Upper lobe of left lung (tissue), 6 donors: Measurements from ENCODE around the gene PPP1CC. TPM values are rescaled to one million over a fixed set of nuclear protein-coding genes. Genes with fewer than 3 reads are reported as not detected.
A peak's percentile ranks its signal among the peaks of the same experiment; 100 is the strongest.

Experiments
- ATAC-seq, 2 donors: fragments of 200-7000 bp; cut with Tn5 transposase; one replicate each; pipeline ENCODE4 v1.9.1; 2022; ENCODE audit warnings: mild to moderate bottlenecking in 2 of 2, moderate library complexity in 2 of 2; ENCODE audit not compliant: low FRiP score in 2 of 2
- DNase-seq, 2 donors: peaks; one replicate each; pipeline ENCODE4 v3.0.0-alpha.2; 2019 to 2020
- H3K27ac ChIP-seq, 4 donors: fragments of 200-600 bp; sonication (generic); one replicate each; pipeline ENCODE4 v1.5.1; 2016 to 2019
- H3K27me3 ChIP-seq, 4 donors: fragments of 200-600 bp; sonication (generic); one replicate each; pipeline ENCODE4 v1.5.1; 2017 to 2019
- H3K36me3 ChIP-seq, 4 donors: fragments of 200-600 bp; sonication (generic); one replicate each; pipeline ENCODE4 v1.5.1; 2016 to 2019
- H3K4me1 ChIP-seq, 4 donors: fragments of 200-600 bp; sonication (generic); one replicate each; pipeline ENCODE4 v1.5.1; 2018 to 2019
- H3K4me3 ChIP-seq, 4 donors: fragments of 200-600 bp; sonication (generic); one replicate each; pipeline ENCODE4 v1.5.1; 2017 to 2019; ENCODE audit warnings: mild to moderate bottlenecking in 2 of 4, moderate library complexity in 1 of 4
- H3K9me3 ChIP-seq, 4 donors: fragments of 200-600 bp; sonication (generic); one replicate each; pipeline ENCODE4 v1.5.1; 2018 to 2019
- EP300 ChIP-seq, 4 donors: sonication (generic); formaldehyde crosslinking; IDR thresholded peaks; one replicate each; pipeline ENCODE4 v1.5.1; 2017; ENCODE audit warnings: antibody characterized with exemption in 4 of 4, control low read depth in 2 of 4
- POLR2A ChIP-seq, 4 donors: fragments of 450-650 bp; IDR thresholded peaks; one replicate each; pipeline ENCODE4 v1.5.1; 2016 to 2017; ENCODE audit warnings: antibody characterized with exemption in 4 of 4, mild to moderate bottlenecking in 2 of 4
- POLR2AphosphoS5 ChIP-seq, 2 donors: sonication (generic); formaldehyde crosslinking; IDR thresholded peaks; one replicate each; pipeline ENCODE4 v1.5.1; 2017; ENCODE audit warnings: antibody characterized with exemption in 2 of 2
- WGBS, 2 donors: methylation state at CpG; one replicate each; pipeline ENCODE4 v1.1.5; 2017 to 2018; 5-methylcytosine and 5-hydroxymethylcytosine counted together
- total RNA-seq, 6 donors: library from RNA; depleted of rRNA in 4 of 6; stranded (reverse); fragments of >200 nt in 4 of 6; gene quantifications; one replicate each; pipeline versions ENCODE4 v1.1.0 to v1.2.1, GENCODE V29; 2016 to 2021
- TF ChIP-seq, protein P1 (sequence below), 6 experiments: fragments of 450-650 bp in 4 of 6; fragments of 200-600 bp in 2 of 6; sonication (generic) in 2 of 6; IDR thresholded peaks; one replicate each; pipeline ENCODE4 v1.5.1; 2016 to 2019; ENCODE audit warnings: antibody characterized with exemption in 6 of 6
- donor health status: DM: no; HTN: no; CAD: no; lungs with moderate emphysema.
- donor health status: DM: no; HTN: yes; CAD: no; lungs with severe emphysema.

Gene PPP1CC
- total RNA-seq, 6 donors from 2014 or later: 26.0 to 114 (median 85.4) TPM

DNA sequence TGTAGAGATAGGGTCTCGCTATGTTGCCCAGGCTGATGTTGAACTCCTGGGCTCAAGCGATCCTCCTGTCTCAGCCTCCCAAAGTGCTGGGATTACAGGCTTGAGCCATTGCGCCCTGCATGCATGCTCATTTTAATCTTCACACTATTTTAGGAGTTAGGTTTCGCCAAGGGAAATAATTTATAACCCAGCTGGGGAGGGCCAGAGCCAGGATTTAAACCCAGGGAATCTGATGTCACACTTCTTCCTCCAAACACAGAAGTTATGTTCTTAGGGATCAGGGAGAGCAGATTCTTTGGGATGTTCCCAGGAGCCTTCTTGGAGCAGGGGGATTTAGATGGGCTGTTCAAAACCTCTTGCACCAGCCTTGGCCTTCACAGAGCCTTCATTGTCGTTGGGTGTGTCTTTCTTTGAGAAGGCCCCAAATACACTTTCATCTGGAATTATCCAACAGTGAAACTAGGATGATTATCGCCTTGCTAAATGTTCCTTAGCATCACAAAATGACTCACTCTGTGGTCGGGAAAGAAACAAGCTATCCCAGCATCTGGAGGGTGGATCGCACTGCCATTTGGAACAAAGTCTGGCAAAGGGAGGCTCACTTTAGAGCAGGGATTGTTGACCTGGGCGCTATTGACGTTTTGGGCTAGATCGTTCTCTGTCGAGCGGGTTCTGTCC is 8.2 kb upstream of the PPP1CC start:
- Histone ChIP-seq H3K9me3 (no peaks in the 10 kb centered on the region), H3K27me3 (no peaks in the 10 kb centered on the region), H3K4me1 (no peaks in the 10 kb centered on the region), H3K4me3 (no peak overlapping the region), H3K36me3 (no peaks in the 10 kb centered on the region), H3K27ac (no peak overlapping the region)
- no peak for DNase-seq
- peak in 1 of 2 donors; percentile 88 for ATAC-seq
- TF ChIP-seq POLR2AphosphoS5 (IDR thresholded peaks at IDR 0.05) (no peak), POLR2A (IDR thresholded peaks at IDR 0.05) (no peak), EP300 (IDR thresholded peaks at IDR 0.05) (no peak)
- TF ChIP-seq, protein P1, sequence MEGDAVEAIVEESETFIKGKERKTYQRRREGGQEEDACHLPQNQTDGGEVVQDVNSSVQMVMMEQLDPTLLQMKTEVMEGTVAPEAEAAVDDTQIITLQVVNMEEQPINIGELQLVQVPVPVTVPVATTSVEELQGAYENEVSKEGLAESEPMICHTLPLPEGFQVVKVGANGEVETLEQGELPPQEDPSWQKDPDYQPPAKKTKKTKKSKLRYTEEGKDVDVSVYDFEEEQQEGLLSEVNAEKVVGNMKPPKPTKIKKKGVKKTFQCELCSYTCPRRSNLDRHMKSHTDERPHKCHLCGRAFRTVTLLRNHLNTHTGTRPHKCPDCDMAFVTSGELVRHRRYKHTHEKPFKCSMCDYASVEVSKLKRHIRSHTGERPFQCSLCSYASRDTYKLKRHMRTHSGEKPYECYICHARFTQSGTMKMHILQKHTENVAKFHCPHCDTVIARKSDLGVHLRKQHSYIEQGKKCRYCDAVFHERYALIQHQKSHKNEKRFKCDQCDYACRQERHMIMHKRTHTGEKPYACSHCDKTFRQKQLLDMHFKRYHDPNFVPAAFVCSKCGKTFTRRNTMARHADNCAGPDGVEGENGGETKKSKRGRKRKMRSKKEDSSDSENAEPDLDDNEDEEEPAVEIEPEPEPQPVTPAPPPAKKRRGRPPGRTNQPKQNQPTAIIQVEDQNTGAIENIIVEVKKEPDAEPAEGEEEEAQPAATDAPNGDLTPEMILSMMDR (IDR thresholded peaks at IDR 0.05): no peak
- WGBS, 2 donors: 91 to 96% methylated on average over 11 to 13 of the region's 13 CpGs

DNA sequence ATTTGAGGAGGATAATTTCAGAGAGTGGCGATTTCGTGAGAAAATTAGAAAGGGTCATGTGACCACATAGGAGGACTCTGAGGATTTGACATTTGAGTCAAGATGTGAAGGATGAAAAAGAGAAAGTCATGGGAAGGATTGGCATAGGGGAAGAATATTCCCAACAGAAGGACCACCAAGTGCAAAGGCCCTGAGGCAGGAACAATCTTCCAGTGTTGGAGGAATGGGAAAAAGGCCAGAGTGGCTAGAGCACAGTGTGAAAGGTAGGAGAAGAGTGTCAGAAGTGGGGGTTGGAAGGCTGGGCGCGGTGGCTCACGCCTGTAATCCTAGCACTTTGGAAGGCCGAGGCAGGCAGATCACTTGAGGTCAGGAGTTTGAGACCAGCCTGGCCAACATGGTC is 3.9 kb upstream of the PPP1CC start:
- H3K27ac ChIP-seq: no peak overlapping the region
- H3K27me3 ChIP-seq: no peaks in the 10 kb centered on the region
- H3K36me3 ChIP-seq: no peaks in the 10 kb centered on the region
- 90 to 91% methylated on average over 6 of the region's 6 CpGs for WGBS, 2 donors
- DNase-seq (no peak), ATAC-seq (no peak)
- H3K9me3 ChIP-seq: no peaks in the 10 kb centered on the region
- TF ChIP-seq POLR2A (IDR thresholded peaks at IDR 0.05) (no peak), POLR2AphosphoS5 (IDR thresholded peaks at IDR 0.05) (no peak), EP300 (IDR thresholded peaks at IDR 0.05) (no peak)
- TF ChIP-seq, protein P1 (IDR thresholded peaks at IDR 0.05): no peak
- H3K4me3 ChIP-seq: no peak overlapping the region
- peaks cover 7 to 11% (median 10%) of the 10 kb centered on the region in 4 donors for H3K4me1 ChIP-seq

DNA sequence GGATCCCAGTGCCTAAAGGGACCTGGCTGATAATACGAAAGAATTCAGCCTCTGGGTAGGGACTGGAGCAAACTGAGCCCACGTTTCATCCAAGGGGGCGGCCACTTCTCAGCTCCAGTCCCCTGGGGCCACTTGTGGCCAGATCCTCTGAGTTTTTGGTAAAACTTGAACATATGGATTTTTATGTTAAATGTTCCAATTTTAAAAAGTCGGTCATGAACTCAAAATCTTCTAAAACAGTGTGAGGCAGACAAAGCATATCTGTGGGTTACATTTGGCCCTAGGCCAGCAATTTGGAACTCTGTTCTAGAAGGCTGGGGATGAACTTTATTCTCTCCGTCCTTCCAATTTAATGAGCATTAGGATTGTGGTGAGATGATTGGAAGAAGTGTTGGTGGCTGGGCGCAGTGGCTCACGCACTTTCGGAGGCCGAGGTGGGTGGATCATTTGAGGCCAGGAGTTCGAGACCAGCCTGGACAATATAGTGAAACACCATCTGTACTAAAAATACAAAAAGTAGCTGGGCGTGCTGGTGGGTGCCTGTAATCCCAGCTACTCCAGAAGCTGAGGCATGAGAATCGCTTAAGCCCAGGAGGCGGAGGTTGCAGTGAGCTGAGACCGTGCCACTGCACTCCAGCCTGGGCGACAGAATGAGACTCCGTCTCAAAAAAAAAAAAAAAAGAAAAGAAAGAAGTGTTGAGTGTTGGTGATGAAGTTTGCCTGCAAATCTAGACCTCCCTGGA is 3.0 kb upstream of the PPP1CC start:
- 87 to 90% methylated on average over 16 of the region's 16 CpGs for WGBS, 2 donors
- no peak for TF ChIP-seq POLR2AphosphoS5 (IDR thresholded peaks at IDR 0.05)
- Histone ChIP-seq H3K9me3 (no peaks in the 10 kb centered on the region), H3K4me3 (no peak overlapping the region), H3K27me3 (no peaks in the 10 kb centered on the region), H3K4me1 (peaks cover 12 to 19% (median 15%) of the 10 kb centered on the region in 4 donors), H3K36me3 (no peaks in the 10 kb centered on the region), H3K27ac (no peak overlapping the region)
- DNase-seq: peak in 1 of 2 donors; percentile 7
- no peak for ATAC-seq

DNA sequence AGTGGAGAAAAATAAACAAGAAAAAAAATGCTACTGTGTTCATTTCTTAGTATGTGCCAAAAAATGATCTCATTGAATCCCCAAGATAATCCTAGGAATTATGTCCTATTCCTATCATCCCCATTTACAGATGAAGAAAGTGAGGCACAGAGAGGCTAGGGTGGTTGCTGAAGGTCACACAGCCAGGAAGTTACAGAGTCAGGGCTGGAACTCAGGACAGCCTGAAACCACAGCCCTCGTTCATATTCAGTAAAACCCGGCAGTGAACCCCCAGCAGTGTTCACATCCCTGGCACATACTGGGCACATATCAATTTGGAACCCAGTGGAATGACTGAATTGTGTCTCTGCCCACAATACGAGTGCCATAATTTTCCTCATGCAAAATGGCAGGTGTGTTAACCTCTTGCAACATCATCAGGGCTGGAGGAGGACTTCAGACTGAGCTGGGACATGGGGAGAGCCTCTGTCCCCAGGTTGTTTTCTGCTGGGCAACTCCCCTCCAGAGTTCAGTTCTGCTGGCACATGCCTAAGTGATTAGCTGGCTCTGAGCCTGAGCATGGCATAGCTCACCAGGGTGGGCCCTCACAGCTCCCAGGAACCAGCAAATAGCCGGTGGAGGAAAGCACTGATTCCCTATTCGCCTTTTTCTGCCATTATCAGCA is 2.0 kb upstream of the PPP1CC start:
- Histone ChIP-seq H3K27ac (peak overlapping the region in 1 of 4 donors; percentile 30), H3K27me3 (no peaks in the 10 kb centered on the region), H3K9me3 (no peaks in the 10 kb centered on the region), H3K36me3 (no peaks in the 10 kb centered on the region), H3K4me1 (peaks cover 22 to 28% (median 24%) of the 10 kb centered on the region in 4 donors), H3K4me3 (no peak overlapping the region)
- TF ChIP-seq, protein P1 (IDR thresholded peaks at IDR 0.05): no peak
- TF ChIP-seq EP300 (IDR thresholded peaks at IDR 0.05) (no peak), POLR2A (IDR thresholded peaks at IDR 0.05) (no peak), POLR2AphosphoS5 (IDR thresholded peaks at IDR 0.05) (no peak)
- 64 to 71% methylated on average over 5 of the region's 5 CpGs for WGBS, 2 donors
- DNase-seq (peak in 1 of 2 donors; percentile 21), ATAC-seq (no peak)

DNA sequence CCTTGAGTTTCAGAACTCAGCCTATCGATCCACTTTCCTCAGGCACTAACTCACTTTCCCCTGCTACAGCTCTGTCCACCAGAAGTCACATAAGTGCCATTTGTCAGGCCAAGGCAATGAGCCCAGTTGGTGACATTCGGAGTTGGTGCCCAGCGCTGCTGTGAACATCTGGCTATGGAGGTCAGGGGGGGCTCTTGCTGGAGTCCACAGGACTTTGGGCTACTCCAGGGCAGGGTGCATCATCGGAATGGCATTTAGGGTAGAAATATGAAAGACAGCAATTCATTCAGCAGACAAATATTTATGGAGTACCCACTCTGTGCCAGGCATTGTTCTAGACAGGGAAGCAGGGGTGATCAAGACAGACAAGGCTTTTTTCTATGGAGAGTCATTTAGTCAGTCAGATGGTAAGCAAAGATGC is 1.5 kb upstream of the PPP1CC start:
- Histone ChIP-seq H3K4me1 (peaks cover 27 to 33% (median 29%) of the 10 kb centered on the region in 4 donors), H3K9me3 (no peaks in the 10 kb centered on the region), H3K4me3 (peak overlapping the region in 1 of 4 donors; percentile 96), H3K36me3 (no peaks in the 10 kb centered on the region), H3K27ac (peak overlapping the region in 1 of 4 donors; percentile 26), H3K27me3 (no peaks in the 10 kb centered on the region)
- DNase-seq (no peak), ATAC-seq (no peak)
- TF ChIP-seq, protein P1 (IDR thresholded peaks at IDR 0.05): no peak
- TF ChIP-seq POLR2A (IDR thresholded peaks at IDR 0.05): no peak
- 68 to 73% methylated on average over 2 to 4 of the region's 4 CpGs for whole genome bisulfite sequencing, 2 donors
